HG03342 (cell line): ENCODE measurements around the gene KIAA0040.
A peak's percentile ranks its signal among the peaks of the same experiment; 100 is the strongest.

Source experiments
- ATAC-seq: cut with Tn5 transposase; IDR thresholded peaks from one replicate; pipeline ENCODE4 v1.9.1; 2021; ENCODE audit warnings: mild to moderate bottlenecking, moderate library complexity; ENCODE audit not compliant: unreplicated experiment

KIAA0040 gene

GRCh38 chr1:175172503-175172902, 20.1 kb downstream of the KIAA0040 start:
- no peak for ATAC-seq

- no peak for ATAC-seq
Measured at GRCh38 chr1:175171036-175171913, 21.3 kb downstream of the KIAA0040 start.

DNA sequence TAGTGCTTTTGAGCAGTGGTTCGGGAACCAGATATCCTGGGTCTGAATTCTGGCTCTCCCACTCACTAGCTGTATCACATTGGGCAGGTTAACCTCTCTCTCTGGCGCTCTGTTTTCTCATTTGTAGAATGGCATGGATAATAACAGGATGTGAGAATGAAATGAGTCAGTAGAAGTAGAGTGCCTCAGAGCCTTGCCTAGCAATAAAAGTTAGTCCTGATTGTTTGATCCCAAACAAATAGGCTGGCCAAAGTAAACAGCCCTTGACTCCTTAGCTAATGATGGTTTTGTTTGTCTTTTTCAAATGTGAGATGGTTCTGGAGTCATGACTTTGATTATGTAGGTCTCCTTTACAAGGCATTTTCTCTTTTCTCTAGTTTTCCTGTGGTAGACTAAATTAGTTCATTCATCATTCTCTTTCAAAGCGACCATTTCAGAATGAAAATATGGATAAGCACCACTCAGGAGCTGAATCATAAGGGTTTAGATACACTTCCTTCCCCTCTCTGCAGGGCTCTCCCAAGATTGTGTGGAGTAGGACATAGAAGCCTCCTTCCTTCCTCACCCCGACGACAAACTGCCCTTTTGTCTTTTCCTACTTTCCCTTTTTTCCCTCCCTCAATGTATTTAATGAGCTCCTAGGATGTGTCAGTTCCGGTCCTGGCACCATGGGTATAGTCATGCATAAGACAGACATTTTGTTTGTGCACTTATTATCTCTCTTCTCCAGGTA, 23.1 kb downstream of the KIAA0040 start:
- no peak for ATAC-seq

DNA sequence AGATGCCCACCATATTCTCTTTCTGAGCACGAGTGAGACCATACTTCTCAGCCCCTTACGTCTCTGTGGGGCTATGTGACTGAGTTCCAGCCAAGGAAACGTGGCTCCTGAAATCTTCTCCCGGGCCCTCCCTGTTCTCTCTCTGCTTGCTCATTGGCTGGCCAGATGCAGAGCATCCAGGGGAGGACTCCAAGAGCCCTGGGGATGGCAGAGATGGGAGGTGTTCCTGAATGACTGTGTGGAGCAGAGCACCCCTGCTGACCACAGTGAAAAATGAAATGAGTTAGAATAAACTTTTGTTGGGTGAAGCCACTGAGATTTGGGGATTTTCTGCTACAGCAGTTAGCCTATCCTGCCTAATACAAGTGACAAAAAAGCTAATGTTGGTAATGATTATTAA, 23.8 kb downstream of the KIAA0040 start:
- ATAC-seq: no peak

GRCh38 chr1:175167861-175168260, 24.7 kb downstream of the KIAA0040 start:
- ATAC-seq: no peak

DNA sequence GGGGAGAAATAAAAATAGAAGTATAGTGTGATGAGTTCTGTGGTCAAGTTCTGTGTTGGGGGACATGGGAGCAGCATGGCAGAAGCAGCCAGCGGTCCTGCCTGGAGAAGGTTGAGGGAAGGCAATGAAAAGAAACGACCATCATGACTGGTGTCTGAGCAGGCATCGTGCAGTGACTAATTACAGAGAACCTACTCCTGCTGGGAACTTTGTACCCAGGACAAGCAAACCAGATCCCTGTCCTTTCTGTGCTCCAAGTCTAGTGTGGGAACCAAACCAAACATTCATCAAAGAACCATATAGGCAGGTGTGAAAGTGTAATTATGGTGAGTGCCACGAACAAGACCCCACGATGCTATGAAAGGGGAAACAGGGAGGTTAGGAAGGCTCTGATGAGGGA, 25.8 kb downstream of the KIAA0040 start:
- no peak for ATAC-seq

- no peak for ATAC-seq
Measured at GRCh38 chr1:175164751-175165150, 27.8 kb downstream of the KIAA0040 start.

DNA sequence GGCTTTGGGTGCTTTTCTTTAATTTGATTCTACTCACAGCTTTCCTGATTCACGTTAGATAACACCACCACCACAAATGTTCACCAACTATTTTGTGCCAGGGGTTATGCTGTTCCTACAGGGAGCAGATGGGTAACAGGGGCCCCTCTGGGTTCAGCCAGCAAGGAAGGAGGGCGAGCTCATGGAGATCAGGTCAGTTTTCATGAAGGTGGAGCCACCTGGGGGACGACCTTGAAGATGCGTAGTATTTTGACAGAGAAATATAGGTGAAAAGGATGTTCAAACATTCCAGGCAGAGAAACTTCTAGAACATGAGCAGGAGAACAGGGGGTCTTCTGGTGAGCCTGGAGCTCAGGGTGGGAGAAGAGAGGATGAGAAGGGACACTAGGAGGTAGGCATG, 28.9 kb downstream of the KIAA0040 start:
- no peak for ATAC-seq

DNA sequence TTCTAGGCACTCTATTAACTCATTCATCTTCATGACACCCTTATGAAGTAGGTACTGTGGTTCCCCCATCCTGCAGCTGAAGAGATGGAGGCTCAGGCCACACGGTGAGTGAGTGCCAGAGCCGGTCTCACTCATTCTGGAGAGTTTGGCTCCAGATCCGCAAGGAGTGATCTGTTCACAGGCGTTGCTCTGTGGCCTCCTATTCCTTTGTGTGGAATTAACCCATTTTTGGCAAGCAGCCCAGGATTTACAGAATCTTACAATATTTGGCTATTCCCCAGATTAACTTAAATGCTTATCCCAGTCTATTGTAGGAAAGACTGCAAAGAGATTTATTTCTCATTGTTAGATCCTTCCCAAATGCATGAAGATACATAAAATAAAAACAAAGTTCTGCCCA, 29.6 kb downstream of the KIAA0040 start:
- ATAC-seq: no peak

DNA sequence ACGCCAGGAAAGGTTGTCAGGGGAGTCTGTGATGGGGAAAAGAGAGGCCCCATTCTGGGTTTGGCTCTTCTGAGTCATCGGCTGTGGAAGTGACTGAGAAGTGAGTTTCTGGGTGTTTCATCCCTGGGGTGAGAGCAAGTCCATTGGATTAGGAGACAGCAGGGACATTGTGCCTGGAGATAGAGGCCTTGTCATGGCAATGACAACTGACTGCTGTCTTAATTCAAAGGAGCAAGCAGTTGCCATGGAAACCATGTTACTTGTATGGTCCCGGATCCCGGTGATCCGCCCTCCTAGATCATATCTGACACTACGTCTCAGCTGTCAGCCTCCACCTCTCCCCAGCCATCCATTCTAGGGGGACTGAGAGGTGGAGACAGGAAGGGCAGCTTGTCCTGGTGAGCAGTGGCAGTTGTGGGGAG, 34.4 kb downstream of the KIAA0040 start:
- no peak for ATAC-seq

DNA sequence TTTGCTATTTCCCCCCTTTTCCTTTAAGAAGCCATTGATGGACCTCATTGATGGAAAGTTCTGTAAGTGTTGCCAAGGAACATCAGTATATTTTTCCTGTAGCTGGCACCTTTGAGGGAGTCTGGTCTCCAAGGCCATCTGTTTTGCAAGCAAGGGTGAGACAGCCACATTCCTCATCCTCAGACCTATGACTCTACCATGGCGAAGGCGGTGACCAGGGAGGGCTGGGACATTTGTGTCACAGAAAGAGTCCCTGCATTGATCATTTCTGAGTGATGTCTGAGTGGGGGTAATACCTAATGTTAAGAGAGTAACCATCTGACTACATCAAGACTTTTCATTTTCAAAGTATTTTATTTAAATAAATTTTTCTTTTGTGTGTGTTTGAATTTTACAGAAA, 35.4 kb downstream of the KIAA0040 start:
- ATAC-seq: no peak

GRCh38 chr1:175155936-175156335, 36.6 kb downstream of the KIAA0040 start:
- no peak for ATAC-seq

DNA sequence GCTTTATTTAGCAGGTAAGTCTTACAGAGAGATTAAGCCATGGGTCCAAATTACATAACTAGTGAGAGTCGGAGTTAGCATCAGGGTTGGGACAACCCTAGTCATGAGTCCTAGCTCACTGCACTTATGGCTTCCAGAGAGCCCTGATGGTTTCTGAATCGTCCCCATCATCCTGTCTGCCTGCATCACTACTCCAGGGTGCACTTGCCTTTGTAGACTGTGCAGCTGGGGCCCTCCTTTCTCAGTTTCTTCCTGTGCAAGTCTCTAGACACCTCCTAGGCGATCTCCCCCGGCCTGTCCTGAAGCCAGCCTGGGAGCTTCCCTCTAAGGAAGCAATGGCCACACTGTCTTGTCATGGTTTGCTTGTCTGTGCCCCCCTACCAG, 37.1 kb downstream of the KIAA0040 start:
- no peak for ATAC-seq

- peak; percentile 48 for ATAC-seq
Measured at GRCh38 chr1:175154629-175155472, 37.7 kb downstream of the KIAA0040 start.

GRCh38 chr1:175152006-175152652, 40.4 kb downstream of the KIAA0040 start:
- ATAC-seq: no peak

- no peak for ATAC-seq
Measured at GRCh38 chr1:175150596-175151319, 41.8 kb downstream of the KIAA0040 start.

- no peak for ATAC-seq
Measured at GRCh38 chr1:175148068-175148467, 44.5 kb downstream of the KIAA0040 start.

- no peak for ATAC-seq
Measured at GRCh38 chr1:175147569-175147968, 45.0 kb downstream of the KIAA0040 start.

DNA sequence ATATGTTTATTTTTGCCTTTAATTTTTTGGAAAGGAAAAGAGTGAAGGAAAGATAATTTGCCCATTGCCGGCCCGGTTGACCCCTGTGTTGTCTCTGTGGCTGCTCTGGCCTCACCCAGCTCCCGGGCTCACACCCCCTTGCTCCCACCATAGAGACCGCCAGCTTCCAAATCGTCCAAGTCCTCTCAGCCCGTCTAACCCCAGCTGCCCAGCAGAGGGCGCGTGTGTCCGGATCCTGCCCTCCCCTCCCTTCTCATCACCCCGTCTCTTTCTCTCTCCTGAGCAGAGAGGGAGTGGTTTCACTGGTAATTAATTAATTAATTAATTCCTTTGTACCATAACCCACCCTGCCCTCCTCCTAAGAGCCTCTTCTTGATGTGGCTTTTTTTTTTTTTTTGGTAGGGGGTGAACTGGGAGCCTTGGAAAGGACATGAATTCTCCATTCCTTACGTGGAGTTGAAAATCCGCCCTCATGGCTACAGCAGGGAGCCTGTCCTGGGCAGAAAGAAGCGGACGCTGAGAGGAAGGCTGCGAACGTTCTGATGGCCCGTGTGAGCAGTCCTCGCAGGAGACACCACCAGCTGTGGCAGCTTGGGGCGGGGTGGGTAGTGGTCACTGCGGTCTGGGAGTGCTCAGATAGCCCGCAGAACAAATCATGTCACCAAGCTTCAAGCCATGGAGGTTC, 45.9 kb downstream of the KIAA0040 start:
- ATAC-seq: peak; percentile 30
